Cardiac atrium fibroblast (primary cell): ENCODE data around the gene TPD52L2. TPM values are rescaled to one million over a fixed set of nuclear protein-coding genes. Genes with fewer than 3 reads are reported as not detected.

Experiments
- total RNA-seq: library from RNA; depleted of rRNA; stranded (reverse); fragments of >200 nt; gene quantifications from 2 replicates; pipeline ENCODE4 v1.2.3, GENCODE V29; 2015

TPD52L2 gene
- total RNA-seq: 131 and 133 TPM in 2 replicates

DNA sequence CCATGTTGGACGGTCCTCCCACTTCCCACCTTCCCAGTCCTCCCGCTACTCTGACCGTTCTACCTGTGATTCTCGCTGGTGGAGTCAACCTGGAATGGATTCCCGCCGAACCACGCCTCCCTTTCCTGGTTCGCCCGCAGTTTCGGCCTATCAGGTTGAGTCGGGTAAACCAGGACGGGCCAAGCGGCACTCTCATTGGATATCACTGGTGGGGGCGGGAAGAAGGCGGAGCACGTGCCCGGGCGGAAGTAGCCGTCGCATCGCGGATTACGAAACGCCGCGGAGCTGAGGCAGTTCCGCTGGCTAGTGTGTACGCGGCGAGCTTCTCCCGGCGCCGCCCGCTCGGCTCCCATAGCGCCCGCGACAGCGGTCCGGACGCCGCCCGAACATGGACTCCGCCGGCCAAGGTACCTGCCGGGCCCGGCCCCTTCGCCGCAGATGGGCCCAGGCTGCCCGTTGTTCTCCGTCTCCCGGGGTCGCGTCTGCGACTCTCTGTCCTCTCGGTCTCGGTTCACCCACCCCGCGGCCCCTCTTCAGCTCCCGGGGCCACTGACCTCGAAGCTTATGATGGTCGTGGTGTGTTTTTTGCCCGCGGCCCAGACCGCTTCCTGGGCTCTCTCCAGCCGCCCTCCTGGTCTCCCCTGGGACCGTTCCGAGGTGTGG is at the start of gene TPD52L2:
Gene TPD52L2, plus strand, starts transcription at position 293 of the 663 bp plus-strand sequence. Its CDS starts 96 bp downstream, at position 389.

DNA sequence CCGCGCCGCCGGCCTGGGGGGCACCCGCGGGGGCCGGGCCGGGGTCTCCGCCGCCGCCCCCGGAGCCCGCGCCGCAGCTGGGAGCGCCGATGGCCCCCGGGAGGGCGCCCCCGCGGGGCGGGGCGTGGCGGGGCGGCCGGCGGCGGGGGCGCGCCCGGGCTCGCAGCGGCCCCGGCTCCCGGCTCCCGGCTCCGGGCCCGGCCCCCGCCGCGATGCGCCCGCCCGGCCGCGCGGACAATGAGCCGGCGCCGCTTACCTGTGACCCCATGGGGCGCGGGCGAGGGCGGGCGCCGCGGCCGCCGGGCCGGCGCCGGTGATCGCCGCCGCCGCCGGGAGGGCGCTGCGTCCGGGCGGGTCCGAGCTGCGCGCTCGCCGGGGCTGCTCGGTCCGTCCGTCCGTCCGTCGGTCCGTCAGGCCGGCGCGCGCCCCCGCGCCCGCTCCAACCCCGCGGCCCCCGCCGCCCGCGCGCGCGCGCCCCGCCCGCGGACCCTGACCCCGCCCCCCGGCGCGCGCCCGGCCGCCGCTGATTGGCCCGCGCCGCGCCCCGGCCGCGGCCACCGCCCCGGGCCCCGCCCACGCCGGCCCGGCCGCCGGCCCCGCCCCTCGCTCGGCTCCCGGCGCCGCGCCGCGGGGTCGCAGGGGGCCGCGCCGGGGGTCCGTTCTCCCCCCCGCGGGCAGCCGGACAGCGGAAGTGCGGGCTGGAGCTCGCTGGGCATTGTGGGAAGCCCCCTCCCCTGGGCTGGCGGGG is 34.1 kb upstream of the TPD52L2 start, which contains the start of gene ZBTB46:
Gene ZBTB46, minus strand, starts transcription at position 424 of the 748 bp plus-strand sequence. CDS start 40,507 bp downstream, outside the sequence.

DNA sequence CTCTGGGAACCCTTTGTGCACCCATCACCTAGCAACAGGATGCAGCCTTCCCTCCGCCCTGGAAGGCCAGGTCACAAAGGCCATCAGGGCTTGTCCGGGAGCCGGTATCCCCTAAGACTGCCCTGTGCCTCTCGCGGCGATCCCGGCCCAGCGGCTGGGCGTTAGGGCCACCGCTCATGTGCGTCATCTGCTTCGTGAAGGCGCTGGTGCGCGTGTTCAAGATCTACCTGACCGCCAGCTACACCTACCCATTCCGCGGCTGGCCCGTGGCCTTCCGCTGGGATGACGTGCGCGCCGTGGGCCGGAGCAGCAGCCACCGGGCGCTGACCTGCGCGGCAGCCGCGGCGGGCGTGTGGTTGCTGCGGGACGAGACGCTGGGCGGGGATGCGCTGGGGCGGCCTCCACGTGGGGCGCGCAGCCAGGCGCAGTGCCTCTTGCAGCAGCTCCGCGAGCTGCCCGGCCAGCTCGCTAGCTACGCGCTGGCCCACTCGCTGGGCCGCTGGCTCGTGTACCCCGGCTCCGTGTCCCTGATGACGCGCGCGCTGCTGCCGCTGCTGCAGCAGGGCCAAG is 3.6 kb upstream of the TPD52L2 start, which contains the start of gene ABHD16B:
Gene ABHD16B, plus strand, starts transcription at position 134 of the 570 bp plus-strand sequence. Its CDS starts 43 bp downstream, at position 177.

DNA sequence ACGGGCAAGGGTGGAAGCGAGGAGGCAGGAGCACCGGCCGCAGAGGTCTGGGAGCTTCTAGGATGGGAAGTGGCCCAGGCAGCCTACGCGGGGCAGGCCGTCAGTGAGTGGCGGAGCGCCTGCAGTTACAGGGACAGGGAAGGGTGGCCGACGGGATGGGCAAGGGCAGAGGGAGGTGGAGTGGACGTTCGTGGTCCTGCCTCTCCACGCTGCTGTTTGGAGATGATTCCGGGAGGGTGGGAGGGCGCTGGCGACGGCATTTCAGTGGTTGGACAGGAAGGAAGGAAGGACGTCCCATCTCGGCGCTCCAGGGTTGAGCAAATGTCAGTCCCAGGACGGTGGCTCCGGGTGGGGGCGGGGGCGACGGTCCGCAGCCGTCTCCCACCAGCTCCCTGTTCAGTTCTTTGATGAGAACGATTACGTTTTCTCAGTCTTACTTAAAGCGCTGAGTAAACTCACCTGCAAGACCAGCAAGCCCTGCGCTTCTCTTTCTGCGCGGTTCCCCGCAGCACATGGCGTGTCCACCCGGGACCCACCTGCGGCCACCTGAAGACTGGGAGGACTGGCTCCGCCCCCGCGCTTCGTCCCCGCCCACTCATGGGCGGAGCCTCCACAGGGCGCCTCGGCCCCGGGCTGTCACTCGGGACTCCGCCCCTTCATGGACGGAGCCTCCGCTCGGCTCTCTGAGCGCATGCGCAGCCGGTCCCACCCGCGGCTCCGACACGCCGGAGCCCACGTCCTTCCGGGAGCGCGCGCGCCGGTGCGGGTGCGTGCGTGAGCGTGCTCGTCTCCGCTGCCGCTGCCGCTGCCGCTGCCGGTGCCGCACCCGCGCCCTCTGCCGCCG is 29.5 kb downstream of the TPD52L2 start, which contains the start of gene DNAJC5:
Gene DNAJC5, plus strand, starts transcription at position 769 of the 844 bp plus-strand sequence. CDS start 33,220 bp downstream, outside the sequence.

Other genes with a start within 250 kb of the TPD52L2 start
- 6.8 and 12.5 TPM in 2 replicates for gene GMEB2, start 238.2 kb upstream of the TPD52L2 start, total RNA-seq
- 38.6 and 51.4 TPM in 2 replicates for gene STMN3, start 211.8 kb upstream of the TPD52L2 start, total RNA-seq
- gene RTEL1, start 207.0 kb upstream of the TPD52L2 start, total RNA-seq: 7.1 and 9.6 TPM in 2 replicates
- gene TNFRSF6B, start 168.6 kb upstream of the TPD52L2 start, total RNA-seq: 1.8 and 5.8 TPM in 2 replicates
- 37.3 and 38.5 TPM in 2 replicates for gene ARFRP1, start 157.3 kb upstream of the TPD52L2 start, total RNA-seq
- gene ZGPAT, start 157.2 kb upstream of the TPD52L2 start, total RNA-seq: 23.8 and 24.5 TPM in 2 replicates
- gene LIME1, start 128.6 kb upstream of the TPD52L2 start, total RNA-seq: 3.8 and 7.3 TPM in 2 replicates
- 36.9 and 58.5 TPM in 2 replicates for gene SLC2A4RG, start 125.5 kb upstream of the TPD52L2 start, total RNA-seq
- 3.4 and 3.9 TPM in 2 replicates for gene ZBTB46, start 34.0 kb upstream of the TPD52L2 start, total RNA-seq
- not detected in 2 replicates for gene ABHD16B, start 3.8 kb upstream of the TPD52L2 start, total RNA-seq
- gene DNAJC5, start 29.9 kb downstream of the TPD52L2 start, total RNA-seq: 51.4 and 57.8 TPM in 2 replicates
- 14.9 and 17.3 TPM in 2 replicates for gene UCKL1, start 91.1 kb downstream of the TPD52L2 start, total RNA-seq
- 8.7 and 11.7 TPM in 2 replicates for gene ZNF512B, start 104.7 kb downstream of the TPD52L2 start, total RNA-seq
- 1.1 and 2.4 TPM in 2 replicates for gene SAMD10, start 114.4 kb downstream of the TPD52L2 start, total RNA-seq
- 36.8 and 42.0 TPM in 2 replicates for gene PRPF6, start 115.9 kb downstream of the TPD52L2 start, total RNA-seq
- gene C20orf204, start 170.9 kb downstream of the TPD52L2 start, total RNA-seq: 0.18 TPM in 1 of 2 replicates, not detected in the other
- 0.36 and 1.8 TPM in 2 replicates for gene SOX18, start 184.4 kb downstream of the TPD52L2 start, total RNA-seq
- 26.5 and 30.6 TPM in 2 replicates for gene TCEA2, start 197.9 kb downstream of the TPD52L2 start, total RNA-seq
- gene RGS19, start 214.2 kb downstream of the TPD52L2 start, total RNA-seq: 9.4 and 10.1 TPM in 2 replicates
- gene OPRL1, start 214.8 kb downstream of the TPD52L2 start, total RNA-seq: 0.65 TPM in 1 of 2 replicates, not detected in the other
- 2.5 TPM in 1 of 2 replicates, not detected in the other for gene LKAAEAR1, start 219.1 kb downstream of the TPD52L2 start, total RNA-seq
- gene NPBWR2, start 242.3 kb downstream of the TPD52L2 start, total RNA-seq: not detected in 2 replicates